ENCODE results near the gene GALNT16.
"Not testable (repeated sequence)": the region's sequence is repeated elsewhere in the genome, so short reads cannot be mapped to it uniquely, and the experiment has no call there.

Gene GALNT16

GRCh38 chr14:69370061-69370460, 110.1 kb downstream of the GALNT16 start:
- DNase-seq, result no peak

- DNase-seq, result no peak
These were observed 112.2 kb downstream of the GALNT16 start for GRCh38 chr14:69372146-69372545.

GRCh38 chr14:69373104-69373503, 113.1 kb downstream of the GALNT16 start:
- DNase-seq, result no peak

- no peak for DNase-seq
These were observed 114.3 kb downstream of the GALNT16 start for GRCh38 chr14:69374235-69374634.

GRCh38 chr14:69375182-69375581, 115.2 kb downstream of the GALNT16 start:
- DNase-seq, result no peak

- no peak for DNase-seq
These were observed 115.8 kb downstream of the GALNT16 start for GRCh38 chr14:69375722-69376121.

- no peak for DNase-seq
These were observed 116.5 kb downstream of the GALNT16 start for GRCh38 chr14:69376439-69376838.

- no peak for DNase-seq
These were observed 118.3 kb downstream of the GALNT16 start for GRCh38 chr14:69378274-69378673.

- DNase-seq, result no peak
These were observed 127.4 kb downstream of the GALNT16 start for GRCh38 chr14:69387311-69387710.

- not testable (repeated sequence) for DNase-seq
These were observed 131.4 kb downstream of the GALNT16 start for GRCh38 chr14:69391400-69391799.

- DNase-seq, result no peak
These were observed 132.5 kb downstream of the GALNT16 start for GRCh38 chr14:69392481-69392880.

- no peak for DNase-seq
These were observed 136.0 kb downstream of the GALNT16 start for GRCh38 chr14:69395929-69396328.

GRCh38 chr14:69398053-69398817, 138.3 kb downstream of the GALNT16 start, which contains the start of the genes ERH and SLC39A9:
Gene ERH, minus strand, starts transcription at chr14:69398299. Its CDS starts 66 bp downstream, at chr14:69398233.
Gene SLC39A9, plus strand, starts transcription at chr14:69398692. Its CDS starts 678 bp downstream, at chr14:69399370.
- DNase-seq, result peak; percentile 91 to 93

- no peak for DNase-seq
These were observed 138.9 kb downstream of the GALNT16 start for GRCh38 chr14:69398818-69399210.

GRCh38 chr14:69399750-69400149, 139.8 kb downstream of the GALNT16 start:
- DNase-seq, result no peak

- no peak for DNase-seq
These were observed 140.2 kb downstream of the GALNT16 start for GRCh38 chr14:69400154-69400553.

GRCh38 chr14:69401841-69402240, 141.9 kb downstream of the GALNT16 start:
- no peak for DNase-seq

GRCh38 chr14:69404478-69404877, 144.5 kb downstream of the GALNT16 start:
- DNase-seq, result no peak

GRCh38 chr14:69404883-69405282, 144.9 kb downstream of the GALNT16 start:
- no peak for DNase-seq

GRCh38 chr14:69405762-69406161, 145.8 kb downstream of the GALNT16 start:
- DNase-seq, result no peak

Data from activated CD4-positive, alpha-beta T cell treated with anti-CD3 and anti-CD28 coated beads for 4 hours (primary cell).